T-helper 1 cell treated with Interleukin-12 subunit alpha and Interleukin-12 subunit beta and Interleukin-4 antibody, amounts not matched to agents 30 μg/mL and 1 μg/mL, for 36 hours (primary cell): ENCODE measurements around the gene ELF1.
"Not testable (repeated sequence)": the region's sequence is repeated elsewhere in the genome, so short reads cannot be mapped to it uniquely, and the experiment has no call there.

Experiments used
- H3K27ac Mint-ChIP-seq: one replicate; pipeline ENCODE4 v1.8.0; 2021; ENCODE audit warnings: mild to moderate bottlenecking, mixed read lengths
- H3K27me3 Mint-ChIP-seq: one replicate; pipeline ENCODE4 v1.8.0; 2021; ENCODE audit warnings: low read depth, mixed read lengths
- H3K36me3 Mint-ChIP-seq: one replicate; pipeline ENCODE4 v1.8.0; 2021; ENCODE audit warnings: low read depth, mixed read lengths
- H3K4me1 Mint-ChIP-seq: one replicate; pipeline ENCODE4 v1.8.0; 2021; ENCODE audit warnings: low read depth, mixed read lengths
- H3K4me3 Mint-ChIP-seq: one replicate; pipeline ENCODE4 v1.8.0; 2021; ENCODE audit warnings: mild to moderate bottlenecking, moderate library complexity, mixed read lengths
- H3K9me3 Mint-ChIP-seq: one replicate; pipeline ENCODE4 v1.8.0; 2021; ENCODE audit warnings: mixed read lengths

Gene ELF1

DNA sequence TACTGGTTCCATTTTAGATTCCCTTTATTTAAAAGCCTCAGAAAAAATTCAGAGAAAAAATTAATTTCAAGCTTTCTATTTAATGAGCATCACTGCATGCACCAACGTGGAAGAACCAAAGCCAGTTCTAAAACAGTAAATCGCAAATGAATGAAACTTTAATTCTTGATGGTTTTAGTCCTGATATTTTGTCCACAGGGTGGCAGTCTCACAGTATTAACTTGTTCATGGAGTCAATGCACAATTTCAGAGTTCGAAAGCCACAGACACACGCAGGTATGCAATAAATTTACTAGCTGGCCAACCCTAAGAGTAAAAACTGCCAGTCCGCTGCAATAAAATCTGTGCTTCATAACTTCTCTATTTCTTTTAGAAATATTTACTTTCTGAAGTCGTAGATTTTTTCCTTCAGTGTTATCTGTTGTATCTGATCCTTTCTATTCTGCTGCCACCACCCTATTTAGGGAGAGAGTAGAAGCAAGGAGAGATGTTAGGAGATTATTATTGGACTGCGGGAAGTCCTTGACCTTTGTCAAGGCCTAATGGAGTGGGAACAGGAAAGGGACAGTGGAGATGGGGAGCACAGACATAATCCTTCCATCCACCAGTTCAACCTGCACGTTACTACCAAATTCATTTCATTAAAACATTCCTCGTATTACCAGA, 35.2 kb upstream of the ELF1 start:
- no peaks in the 10 kb centered on the region for H3K9me3 Mint-ChIP-seq
- H3K27me3 Mint-ChIP-seq: no peaks in the 10 kb centered on the region
- H3K36me3 Mint-ChIP-seq: peaks cover 8% of the 10 kb centered on the region
- H3K27ac Mint-ChIP-seq: no peak overlapping the region
- H3K4me1 Mint-ChIP-seq: peaks cover 26% of the 10 kb centered on the region
- no peak overlapping the region for H3K4me3 Mint-ChIP-seq

DNA sequence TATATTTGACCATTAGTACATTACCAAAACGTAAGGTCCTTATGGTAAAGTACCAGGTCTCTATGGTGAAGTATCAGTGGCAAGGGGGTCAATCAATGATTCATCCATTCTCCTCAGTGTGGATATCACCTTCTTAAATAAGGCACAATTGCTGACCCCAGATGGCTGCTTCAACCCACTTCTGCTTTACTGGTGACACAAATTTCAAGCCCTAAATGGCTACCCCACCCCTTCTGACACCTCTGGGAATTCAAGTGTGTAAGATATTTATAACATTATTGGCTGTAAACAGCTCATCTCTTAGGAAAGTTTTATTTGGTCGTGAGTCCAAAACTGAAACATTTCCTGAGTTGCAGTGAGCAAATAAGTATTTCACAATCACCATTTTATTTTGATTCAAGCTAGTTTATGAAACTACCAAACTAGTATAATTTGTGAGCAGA, 34.3 kb upstream of the ELF1 start:
- Mint-ChIP-seq H3K4me3 (no peak overlapping the region), H3K4me1 (peaks cover 27% of the 10 kb centered on the region), H3K27me3 (no peaks in the 10 kb centered on the region), H3K9me3 (peaks cover 5% of the 10 kb centered on the region), H3K27ac (no peak overlapping the region), H3K36me3 (peaks cover 15% of the 10 kb centered on the region)

DNA sequence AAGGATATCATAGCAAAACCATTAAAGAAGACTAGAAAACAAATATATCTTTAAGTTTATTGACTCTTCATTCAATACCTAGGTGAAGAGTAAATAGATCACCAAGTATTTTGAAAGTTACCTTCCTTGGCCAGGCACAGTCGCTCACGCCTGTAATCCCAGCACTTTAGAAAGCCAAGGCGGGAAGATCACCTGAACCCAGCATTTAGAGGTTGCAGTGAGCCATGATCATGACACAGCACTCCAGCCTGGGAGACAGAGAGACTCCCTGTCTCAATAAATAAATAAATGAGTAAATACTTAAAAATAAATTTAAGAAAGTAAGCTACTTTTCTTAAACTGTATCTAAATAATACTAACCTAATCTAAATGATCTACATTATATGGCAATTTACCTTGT, 33.3 kb upstream of the ELF1 start:
- no peak overlapping the region for H3K27ac Mint-ChIP-seq
- peaks cover 5% of the 10 kb centered on the region for H3K9me3 Mint-ChIP-seq
- peaks cover 23% of the 10 kb centered on the region for H3K4me1 Mint-ChIP-seq
- H3K4me3 Mint-ChIP-seq: no peak overlapping the region
- H3K36me3 Mint-ChIP-seq: peaks cover 13% of the 10 kb centered on the region
- no peaks in the 10 kb centered on the region for H3K27me3 Mint-ChIP-seq

DNA sequence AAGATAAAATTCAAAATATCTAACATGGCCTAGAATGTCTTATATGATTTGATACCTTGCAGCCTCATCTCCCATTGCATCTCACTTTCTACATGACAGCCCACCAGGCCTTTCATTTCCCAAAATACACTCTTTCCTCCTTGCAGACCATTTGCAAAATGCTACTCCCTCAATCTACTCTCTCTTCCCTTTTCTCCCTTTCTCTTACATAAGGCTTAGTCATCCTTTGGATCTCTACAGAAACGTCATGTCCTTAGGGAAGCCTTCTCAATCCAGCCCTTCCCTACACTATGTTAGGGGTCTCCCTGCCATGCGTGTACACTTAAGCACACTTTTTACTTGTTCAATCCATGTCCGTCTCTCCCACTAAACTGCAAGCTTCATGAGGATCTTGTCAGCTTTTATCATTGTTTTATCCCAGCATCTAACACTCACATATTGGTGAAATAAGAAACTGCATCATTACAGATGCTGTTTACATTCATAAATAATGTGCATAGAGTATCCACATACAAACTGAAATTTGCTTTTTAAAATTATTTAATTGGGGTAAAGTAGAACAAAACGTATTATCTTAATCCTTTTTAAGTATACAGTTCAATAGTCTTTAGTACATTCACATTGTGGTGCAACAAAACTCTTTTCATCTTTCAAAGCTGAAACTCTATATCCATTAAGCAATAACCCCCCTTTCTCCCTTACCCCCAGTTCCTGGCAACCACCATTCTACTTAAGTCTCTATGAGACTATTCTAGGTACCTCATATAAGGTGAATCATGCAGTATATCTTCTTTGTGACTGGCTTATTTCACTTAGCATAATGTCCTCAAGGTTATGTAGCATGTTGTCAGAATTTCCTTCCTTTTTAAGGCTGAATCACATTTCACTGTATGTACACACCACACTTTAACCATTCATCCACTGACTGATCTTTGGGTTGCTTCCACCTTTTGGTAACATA, 30.6 kb upstream of the ELF1 start:
- Mint-ChIP-seq H3K27me3 (no peaks in the 10 kb centered on the region), H3K9me3 (peaks cover 14% of the 10 kb centered on the region), H3K4me3 (no peak overlapping the region), H3K27ac (no peak overlapping the region), H3K36me3 (peaks cover 28% of the 10 kb centered on the region), H3K4me1 (peaks cover 14% of the 10 kb centered on the region)

DNA sequence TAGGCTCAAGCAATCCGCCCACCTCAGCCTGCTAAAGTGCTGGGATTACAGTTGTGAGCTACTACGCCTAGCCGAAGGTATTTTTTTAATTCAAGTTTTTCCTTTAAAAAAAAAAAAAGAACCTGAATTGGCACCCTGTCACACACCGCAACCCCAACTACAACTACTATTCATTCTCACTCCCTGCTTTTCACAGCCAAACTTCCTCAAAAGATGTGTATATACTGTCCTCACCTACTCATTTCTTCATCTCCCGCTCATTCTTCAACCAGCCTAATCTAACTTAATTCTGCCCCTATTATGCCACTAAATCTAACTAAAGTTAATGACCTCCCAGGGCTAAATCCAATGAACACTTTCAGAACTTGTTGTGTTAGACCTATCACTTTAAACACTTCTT, 29.5 kb upstream of the ELF1 start:
- no peak overlapping the region for H3K27ac Mint-ChIP-seq

DNA sequence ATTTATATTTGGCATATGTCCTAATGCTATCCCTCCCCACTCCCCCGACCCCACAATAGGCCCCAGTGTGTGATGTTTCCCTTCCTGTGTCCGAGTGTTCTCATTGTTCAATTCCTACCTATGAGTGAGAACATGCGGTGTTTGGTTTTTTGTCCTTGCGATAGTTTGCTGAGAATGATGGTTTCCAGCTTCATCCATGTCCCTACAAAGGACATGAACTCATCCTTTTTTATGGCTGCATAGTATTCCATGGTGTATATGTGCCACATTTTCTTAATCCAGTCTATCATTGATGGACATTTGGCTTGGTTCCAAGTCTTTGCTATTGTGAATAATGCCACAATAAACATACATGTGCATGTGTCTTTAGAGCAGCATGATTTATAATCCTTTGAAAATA, 23.3 kb upstream of the ELF1 start:
- not testable (repeated sequence) for H3K4me1 Mint-ChIP-seq, H3K27me3 Mint-ChIP-seq, H3K27ac Mint-ChIP-seq, H3K9me3 Mint-ChIP-seq, H3K4me3 Mint-ChIP-seq
- H3K36me3 Mint-ChIP-seq: peaks cover 15% of the 10 kb centered on the region

More for the DNA sequence above, 29.5 kb upstream of the ELF1 start:
- Mint-ChIP-seq H3K27me3 (no peaks in the 10 kb centered on the region), H3K36me3 (peaks cover 28% of the 10 kb centered on the region), H3K4me1 (peaks cover 12% of the 10 kb centered on the region), H3K9me3 (peaks cover 15% of the 10 kb centered on the region), H3K4me3 (no peak overlapping the region)

DNA sequence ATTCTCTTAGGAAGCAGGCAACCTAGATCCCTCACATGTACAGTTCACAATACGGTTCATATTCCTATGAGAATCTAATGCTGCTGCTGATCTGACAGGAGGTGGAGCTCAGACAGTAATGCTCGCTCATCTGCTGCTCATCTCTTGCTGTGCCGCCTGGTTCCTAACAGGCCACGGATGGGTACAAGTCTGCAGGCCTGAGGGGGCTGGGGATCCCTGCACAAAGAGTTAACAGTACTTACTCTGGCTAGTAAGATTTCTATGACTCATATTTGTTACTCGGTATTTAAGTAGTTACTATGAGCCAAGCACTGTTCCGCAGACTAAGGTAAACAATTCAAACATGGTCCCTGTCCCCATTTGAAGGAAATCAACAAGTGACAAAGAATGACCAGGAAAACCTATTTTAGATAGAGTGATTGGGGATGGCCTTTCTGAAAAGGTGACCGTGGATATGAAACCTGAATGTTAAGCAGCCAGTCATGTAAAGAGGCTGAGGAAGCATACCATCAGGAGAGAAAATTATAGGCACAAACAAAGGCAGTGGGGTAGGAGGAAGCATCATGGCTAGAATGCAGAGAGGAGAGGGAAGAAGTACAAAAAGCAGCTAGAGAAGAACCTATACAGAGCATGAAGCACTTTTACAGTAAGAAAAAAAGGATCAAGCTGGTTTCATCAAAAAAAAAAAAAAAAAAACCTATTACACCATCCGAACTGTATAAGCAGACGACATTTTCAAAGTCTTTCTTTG, 21.6 kb upstream of the ELF1 start:
- Mint-ChIP-seq H3K27ac (no peak overlapping the region), H3K9me3 (peaks cover 10% of the 10 kb centered on the region), H3K36me3 (peaks cover 12% of the 10 kb centered on the region), H3K4me3 (no peak overlapping the region), H3K27me3 (no peaks in the 10 kb centered on the region), H3K4me1 (no peaks in the 10 kb centered on the region)

DNA sequence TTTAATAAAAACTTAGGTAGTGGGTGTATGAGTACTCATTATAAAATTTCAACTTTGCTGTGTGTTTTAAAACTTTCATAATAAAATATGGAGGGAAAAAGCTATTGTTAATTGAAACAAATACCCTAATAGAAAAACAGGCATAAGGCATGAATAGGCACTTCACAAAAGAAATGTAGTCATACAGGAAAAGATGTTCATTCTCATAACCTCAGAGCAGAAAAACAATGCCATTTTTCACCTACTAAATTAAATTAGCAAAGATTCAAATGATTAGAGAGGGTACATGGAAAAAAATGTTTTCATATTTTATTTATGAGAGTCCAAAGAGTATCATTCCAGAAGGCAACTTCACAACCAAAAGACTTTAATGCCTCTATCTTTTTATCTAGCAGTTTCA, 20.6 kb upstream of the ELF1 start:
- Mint-ChIP-seq H3K4me1 (peaks cover 2% of the 10 kb centered on the region), H3K4me3 (no peak overlapping the region), H3K9me3 (peaks cover 2% of the 10 kb centered on the region), H3K27me3 (no peaks in the 10 kb centered on the region), H3K27ac (no peak overlapping the region), H3K36me3 (peaks cover 3% of the 10 kb centered on the region)

DNA sequence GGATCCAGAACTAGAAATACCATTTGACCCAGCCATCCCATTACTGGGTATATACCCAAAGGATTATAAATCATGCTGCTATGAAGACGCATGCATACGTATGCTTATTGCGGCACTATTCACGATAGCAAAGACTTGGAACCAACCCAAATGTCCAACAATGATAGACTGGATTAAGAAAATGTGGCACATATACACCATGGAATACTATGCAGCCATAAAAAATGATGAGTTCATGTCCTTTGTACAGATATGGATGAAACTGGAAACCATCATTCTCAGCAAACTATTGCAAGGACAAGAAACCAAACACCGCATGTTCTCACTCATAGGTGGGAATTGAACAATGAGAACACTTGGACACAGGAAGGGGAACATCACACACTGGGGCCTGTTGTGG, 17.4 kb upstream of the ELF1 start:
- H3K9me3 Mint-ChIP-seq, H3K4me1 Mint-ChIP-seq, H3K36me3 Mint-ChIP-seq, H3K4me3 Mint-ChIP-seq, H3K27ac Mint-ChIP-seq, H3K27me3 Mint-ChIP-seq: not testable (repeated sequence)

DNA sequence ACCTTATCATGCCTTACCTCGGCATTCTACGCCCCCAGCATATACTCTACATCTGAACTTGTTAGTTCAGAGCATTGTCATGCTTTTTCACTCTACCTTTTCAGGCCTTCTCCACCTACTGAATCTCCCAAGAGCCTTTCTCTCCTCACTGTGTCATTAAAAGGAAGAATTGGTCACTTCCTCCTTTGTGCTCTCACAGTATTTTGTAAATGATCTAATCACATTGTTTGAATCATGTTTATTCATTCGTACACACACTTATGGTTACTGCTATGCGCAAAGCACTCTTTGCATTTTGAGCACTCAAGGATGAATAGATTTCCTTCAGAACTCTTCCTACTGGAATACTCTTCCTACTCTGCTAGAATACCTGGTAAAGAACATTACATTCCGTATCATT, 15.8 kb upstream of the ELF1 start:
- Mint-ChIP-seq H3K27ac (no peak overlapping the region), H3K27me3 (no peaks in the 10 kb centered on the region), H3K4me3 (no peak overlapping the region), H3K36me3 (peaks cover 3% of the 10 kb centered on the region), H3K4me1 (peaks cover 9% of the 10 kb centered on the region), H3K9me3 (no peaks in the 10 kb centered on the region)

DNA sequence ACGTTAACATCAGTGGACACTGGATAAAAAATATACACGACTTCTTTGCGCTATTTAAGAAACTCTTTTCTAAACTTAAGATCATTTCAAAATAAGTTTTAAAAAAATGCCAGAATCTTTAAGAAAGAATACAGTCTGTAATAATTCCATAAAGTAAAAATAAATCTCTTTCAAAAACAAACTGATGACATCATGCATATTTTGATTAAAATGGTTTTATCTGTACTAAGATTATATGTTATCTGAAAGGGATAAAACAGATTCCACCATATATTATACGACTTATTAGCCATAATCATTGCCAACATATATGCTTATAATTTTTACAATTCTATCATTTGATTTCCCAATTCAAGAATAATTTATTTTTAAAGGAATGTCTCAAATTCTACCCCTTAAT, 15.3 kb upstream of the ELF1 start:
- Mint-ChIP-seq H3K4me3 (no peak overlapping the region), H3K27ac (no peak overlapping the region), H3K9me3 (no peaks in the 10 kb centered on the region), H3K36me3 (peaks cover 3% of the 10 kb centered on the region), H3K27me3 (no peaks in the 10 kb centered on the region), H3K4me1 (peaks cover 9% of the 10 kb centered on the region)

DNA sequence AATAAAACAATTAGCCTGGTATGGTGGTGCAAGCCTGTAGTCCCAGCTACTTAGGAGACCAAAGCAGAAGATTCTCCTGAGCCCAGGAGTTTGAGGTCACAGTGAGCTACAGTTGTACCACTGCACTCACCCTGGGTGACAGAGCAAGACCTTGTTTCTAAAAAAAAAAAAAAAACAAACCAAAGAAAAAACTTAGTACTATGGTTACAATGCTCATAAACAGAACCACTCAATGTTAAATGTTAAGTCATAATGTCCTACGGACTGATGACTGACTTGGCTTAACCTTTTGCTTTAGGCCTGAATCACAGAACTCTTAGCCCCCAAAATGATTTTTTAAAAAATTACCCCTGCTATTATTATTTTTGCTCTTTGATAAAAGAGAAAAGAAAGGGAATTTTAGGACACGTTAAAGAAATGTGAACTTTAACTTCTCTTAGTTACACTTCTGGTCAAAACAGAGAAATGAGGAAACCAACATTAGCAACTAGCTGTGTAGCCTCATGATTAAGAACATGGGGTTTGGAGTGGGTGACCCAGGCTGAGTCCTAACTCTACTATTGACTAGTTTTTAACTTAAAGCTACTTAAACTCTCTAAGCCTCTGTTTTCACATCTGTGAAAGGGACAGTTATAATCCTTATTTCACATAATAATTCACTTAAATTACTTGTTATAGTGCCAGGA, 13.7 kb upstream of the ELF1 start:
- H3K27ac Mint-ChIP-seq: no peak overlapping the region
- H3K36me3 Mint-ChIP-seq: peaks cover 3% of the 10 kb centered on the region
- H3K9me3 Mint-ChIP-seq: no peaks in the 10 kb centered on the region
- no peak overlapping the region for H3K4me3 Mint-ChIP-seq
- H3K27me3 Mint-ChIP-seq: no peaks in the 10 kb centered on the region
- peaks cover 13% of the 10 kb centered on the region for H3K4me1 Mint-ChIP-seq

DNA sequence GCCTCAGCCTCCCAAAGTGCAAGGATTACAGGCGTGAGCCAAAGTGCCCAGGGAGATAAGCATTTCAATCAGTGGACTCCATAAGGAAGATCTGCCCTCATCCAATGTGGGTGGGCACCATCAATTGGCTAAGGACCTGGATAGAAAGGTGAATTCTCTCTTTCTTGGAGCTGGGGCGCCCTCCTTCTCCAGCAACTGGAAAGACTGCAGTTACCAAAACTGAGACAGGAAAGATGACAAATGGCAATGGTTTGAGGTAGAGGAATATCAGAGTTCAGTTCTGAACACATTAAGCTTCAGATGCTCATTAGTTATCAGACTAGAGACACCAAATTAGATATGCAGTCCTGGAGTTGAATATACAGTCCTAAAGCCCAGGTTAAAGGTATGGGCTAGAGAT, 10.5 kb upstream of the ELF1 start:
- no peak overlapping the region for H3K27ac Mint-ChIP-seq
- no peaks in the 10 kb centered on the region for H3K27me3 Mint-ChIP-seq
- H3K4me3 Mint-ChIP-seq: no peak overlapping the region
- peaks cover 24% of the 10 kb centered on the region for H3K4me1 Mint-ChIP-seq
- H3K9me3 Mint-ChIP-seq: no peaks in the 10 kb centered on the region
- H3K36me3 Mint-ChIP-seq: peaks cover 5% of the 10 kb centered on the region

DNA sequence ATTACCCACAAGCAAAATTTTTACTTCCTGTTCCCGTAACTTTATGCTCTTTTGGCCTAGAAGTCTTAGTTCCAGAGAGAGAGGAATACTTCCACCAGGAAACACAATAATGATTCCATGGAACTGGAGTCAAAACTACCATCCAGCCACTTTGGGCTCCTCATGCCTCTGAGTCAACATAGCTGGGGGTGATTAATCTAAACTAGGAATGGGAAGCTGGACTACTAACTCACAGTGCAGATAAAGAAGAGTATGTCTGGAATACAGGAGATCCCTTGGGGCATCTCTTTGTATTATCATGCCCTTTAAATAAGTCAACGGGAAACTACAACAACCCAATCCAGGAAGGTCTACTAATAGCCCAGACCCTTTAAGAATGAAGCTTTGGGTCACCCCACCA, 8.9 kb upstream of the ELF1 start:
- Mint-ChIP-seq H3K27me3 (no peaks in the 10 kb centered on the region), H3K4me1 (peaks cover 29% of the 10 kb centered on the region), H3K9me3 (no peaks in the 10 kb centered on the region), H3K27ac (no peak overlapping the region), H3K4me3 (no peak overlapping the region), H3K36me3 (peaks cover 5% of the 10 kb centered on the region)
